SH-SY5Y (cell line): ENCODE measurements around the gene COPS7A.

Source experiments
- GATA2 ChIP-seq: IDR thresholded peaks from 2 replicates; pipeline ENCODE4 v1.6.1; 2011; ENCODE audit warnings: mild to moderate bottlenecking, low read depth, low read length
- GATA3 ChIP-seq: IDR thresholded peaks from 2 replicates; pipeline ENCODE4 v1.6.1; 2011; ENCODE audit warnings: low read depth, mild to moderate bottlenecking, low read length, moderate library complexity

- TF ChIP-seq GATA2: no peak
- no peak for TF ChIP-seq GATA3
Observed at GRCh38 chr12:6734506-6735387, 10.9 kb downstream of the COPS7A start.
